SK-N-SH (cell line): ENCODE measurements around the gene COL26A1. TPM values are rescaled to one million over a fixed set of nuclear protein-coding genes. Genes with fewer than 3 reads are reported as not detected.

Source experiments
- CTCF ChIA-PET: fragments of 300-600, 350-600 bp; formaldehyde crosslinking; extraction: SDS; loops from one replicate; lab custom pipeline; 2021; lab: Yijun Ruan, JAX
- POLR2A ChIA-PET: fragments of 350-600 bp; sonication (Branson Sonifier 250); formaldehyde crosslinking; extraction: SDS; loops from one replicate; lab custom pipeline; 2020; ENCODE audit warnings: antibody characterized with exemption, inconsistent platforms; lab: Yijun Ruan, JAX
- DNase-seq: peaks from one replicate; pipeline ENCODE4 v3.0.0; 2012
- H2AFZ ChIP-seq: fragments of 200-600 bp; sonication (generic); 2 replicates; pipeline ENCODE4 v1.8.1; 2016; ENCODE audit warnings: antibody characterized with exemption, mild to moderate bottlenecking, low read depth
- H3F3A ChIP-seq: fragments of 200-600 bp; sonication (generic); replicated peaks from 2 replicates; pipeline ENCODE3; 2016; ENCODE audit warnings: antibody characterized with exemption, mild to moderate bottlenecking; ENCODE audit not compliant: insufficient read depth
- H3K27ac ChIP-seq, 2 experiments: fragments of 200-500 bp in 1 of 2; fragments of 200-600 bp in 1 of 2; sonication (Bioruptor generic) in 1 of 2; sonication (generic), shearing (Covaris generic) in 1 of 2; 2 replicates each; pipeline versions ENCODE4 v1.5.1 to v1.6.1; 2014 to 2016; ENCODE audit warnings: low read depth in 2 of 2, inconsistent platforms in 1 of 2, low read length in 1 of 2, mild to moderate bottlenecking in 1 of 2, mixed read lengths in 1 of 2
- H3K27me3 ChIP-seq: fragments of 200-600 bp; sonication (generic), shearing (Covaris generic); 2 replicates; pipeline ENCODE4 v1.6.1; 2016; ENCODE audit warnings: mixed run types; ENCODE audit not compliant: insufficient read depth
- H3K36me3 ChIP-seq, 2 experiments: fragments of 200-500 bp in 1 of 2; fragments of 200-600 bp in 1 of 2; sonication (Bioruptor generic) in 1 of 2; sonication (generic) in 1 of 2; replicated peaks in 1 of 2; 2 replicates each; pipeline versions ENCODE3 to v1.5.1; 2014 to 2016; ENCODE audit warnings: low read length in 1 of 2, mild to moderate bottlenecking in 1 of 2; ENCODE audit not compliant: insufficient read depth in 2 of 2, control insufficient read depth in 1 of 2
- H3K4me1 ChIP-seq, 2 experiments: fragments of 200-500 bp in 1 of 2; fragments of 200-600 bp in 1 of 2; sonication (Bioruptor generic) in 1 of 2; sonication (generic), shearing (Covaris generic) in 1 of 2; 2 replicates each; pipeline versions ENCODE4 v1.5.1 to v1.6.1; 2014 to 2016; ENCODE audit warnings: low read depth in 1 of 2, low read length in 1 of 2, mixed run types in 1 of 2; ENCODE audit not compliant: insufficient read depth in 2 of 2, control insufficient read depth in 1 of 2
- H3K4me2 ChIP-seq: fragments of 200-600 bp; sonication (generic), shearing (Covaris generic); 2 replicates; pipeline ENCODE4 v1.6.1; 2017; ENCODE audit warnings: mixed run types
- H3K4me3 ChIP-seq, 2 experiments: fragments of 200-500 bp in 1 of 2; fragments of 200-600 bp in 1 of 2; sonication (Bioruptor generic) in 1 of 2; sonication (generic), shearing (Covaris generic) in 1 of 2; 2 replicates each; pipeline versions ENCODE4 v1.5.1 to v1.8.1; 2014 to 2016; ENCODE audit warnings: low read depth in 2 of 2, inconsistent platforms in 1 of 2, low read length in 1 of 2, mild to moderate bottlenecking in 1 of 2, mixed read lengths in 1 of 2, moderate library complexity in 1 of 2
- H3K79me2 ChIP-seq: fragments of 200-600 bp; sonication (generic); 2 replicates; pipeline ENCODE4 v1.8.1; 2017; ENCODE audit warnings: mild to moderate bottlenecking; ENCODE audit not compliant: insufficient read depth
- H3K9ac ChIP-seq: fragments of 200-600 bp; sonication (generic); 2 replicates; pipeline ENCODE4 v1.6.1; 2017; ENCODE audit warnings: mixed run types
- H3K9me2 ChIP-seq: fragments of 200-600 bp; sonication (generic); 2 replicates; pipeline ENCODE4 v1.6.1; 2017; ENCODE audit warnings: mixed run types
- H3K9me3 ChIP-seq: fragments of 200-600 bp; sonication (generic); 2 replicates; pipeline ENCODE4 v1.6.1; 2017; ENCODE audit warnings: mixed run types, mild to moderate bottlenecking, moderate library complexity
- H4K20me1 ChIP-seq: fragments of 200-600 bp; sonication (generic); 2 replicates; pipeline ENCODE4 v1.6.1; 2017; ENCODE audit warnings: mild to moderate bottlenecking, mixed run types; ENCODE audit not compliant: insufficient read depth
- GATA2 ChIP-seq: sonication (generic); formaldehyde crosslinking; IDR thresholded peaks from 2 replicates; pipeline ENCODE4 v1.5.0; 2020; ENCODE audit warnings: mild to moderate bottlenecking, missing genetic modification reagents
- RCOR1 ChIP-seq: fragments of 150-350 bp; IDR thresholded peaks from 2 replicates; pipeline ENCODE4 v1.6.1; 2017; ENCODE audit warnings: antibody characterized with exemption, low read length
- RXRA ChIP-seq: IDR thresholded peaks from 2 replicates; pipeline ENCODE4 v1.4.0; 2012; ENCODE audit warnings: low read depth, mild to moderate bottlenecking, borderline replicate concordance
- ZBTB33 ChIP-seq: IDR thresholded peaks from 2 replicates; pipeline ENCODE4 v1.4.0; 2012; ENCODE audit warnings: low read depth, borderline replicate concordance
- WGBS: methylation state at CpG from one replicate; pipeline ENCODE4 v1.1.6; 2017; ENCODE audit warnings: low lambda C conversion rate; 5-methylcytosine and 5-hydroxymethylcytosine counted together
- polyA plus RNA-seq, 3 experiments: library from polyadenylated mRNA; depleted of rRNA; stranded (reverse); fragments of >200 nt; gene quantifications; 2 replicates each; pipeline ENCODE4 v1.2.3, GENCODE V29; 2012

The COL26A1 gene
- polyA plus RNA-seq, 1 of the 3 experiments (the other 2 are of a cell fraction) = 0.05 TPM

DNA sequence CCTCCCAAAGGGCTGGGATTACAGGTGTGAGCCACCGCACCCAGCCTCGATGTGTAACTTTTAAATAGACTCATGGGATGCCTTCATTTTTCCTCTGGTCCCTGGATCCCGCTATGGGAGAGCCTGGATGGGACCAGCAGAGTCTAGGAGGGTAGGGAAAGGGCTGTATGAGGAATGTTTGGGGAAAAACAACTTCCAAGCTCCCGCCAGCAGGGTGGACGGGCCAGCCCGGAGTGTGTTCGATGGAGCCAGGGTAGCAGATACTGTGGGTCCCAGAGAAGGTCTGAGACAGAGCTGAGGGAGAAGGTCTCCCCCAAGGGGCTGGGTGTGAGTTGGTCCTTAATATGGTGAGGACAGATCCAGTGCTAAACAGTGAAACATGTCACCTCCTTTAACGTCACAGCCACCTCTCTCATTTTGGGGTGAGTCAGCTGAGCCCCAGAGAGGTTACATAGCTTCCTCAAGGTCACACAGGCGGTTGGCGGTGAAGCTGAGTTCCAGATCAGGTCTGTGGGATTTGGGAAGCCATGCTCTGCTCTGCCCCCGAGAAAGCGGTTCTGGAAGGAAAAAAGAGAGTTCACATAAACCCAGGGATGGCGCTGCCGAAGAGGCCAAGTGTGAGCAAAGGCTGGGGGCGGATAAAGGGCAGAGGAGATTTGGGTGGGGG, 200.0 kb downstream of the COL26A1 start:
- Histone ChIP-seq H3K4me2 (no peak overlapping the region), H3K27me3 (0 out of 2 replicates have a peak, but pooled peaks cover 5% of the 10 kb centered on the region), H3K27ac (no peak overlapping the region), H3K79me2 (no peaks in the 10 kb centered on the region), H4K20me1 (no peaks in the 10 kb centered on the region), H2AFZ (no peak overlapping the region), H3F3A (no peaks in the 10 kb centered on the region), H3K4me3 (no peak overlapping the region), H3K9me3 (no peaks in the 10 kb centered on the region), H3K36me3 (no peaks in the 10 kb centered on the region), H3K4me1 (no peaks in the 10 kb centered on the region; a peak in 1 of 4 replicates), H3K9me2 (no peaks in the 10 kb centered on the region), H3K9ac (no peak overlapping the region)
- TF ChIP-seq ZBTB33 = no peak
- TF ChIP-seq RCOR1 = no peak
- ChIA-PET CTCF (interaction anchor here (0.8 to 2.5 kb wide), 7 partner anchors 20 to 674 kb away, joined by 3 to 18 read pairs (median 3); no protein-coding TSS in a partner anchor), POLR2A (no interaction called here)
- whole genome bisulfite sequencing = 75% methylated on average over 15 of the region's 15 CpGs
- DNase-seq = no peak

DNA sequence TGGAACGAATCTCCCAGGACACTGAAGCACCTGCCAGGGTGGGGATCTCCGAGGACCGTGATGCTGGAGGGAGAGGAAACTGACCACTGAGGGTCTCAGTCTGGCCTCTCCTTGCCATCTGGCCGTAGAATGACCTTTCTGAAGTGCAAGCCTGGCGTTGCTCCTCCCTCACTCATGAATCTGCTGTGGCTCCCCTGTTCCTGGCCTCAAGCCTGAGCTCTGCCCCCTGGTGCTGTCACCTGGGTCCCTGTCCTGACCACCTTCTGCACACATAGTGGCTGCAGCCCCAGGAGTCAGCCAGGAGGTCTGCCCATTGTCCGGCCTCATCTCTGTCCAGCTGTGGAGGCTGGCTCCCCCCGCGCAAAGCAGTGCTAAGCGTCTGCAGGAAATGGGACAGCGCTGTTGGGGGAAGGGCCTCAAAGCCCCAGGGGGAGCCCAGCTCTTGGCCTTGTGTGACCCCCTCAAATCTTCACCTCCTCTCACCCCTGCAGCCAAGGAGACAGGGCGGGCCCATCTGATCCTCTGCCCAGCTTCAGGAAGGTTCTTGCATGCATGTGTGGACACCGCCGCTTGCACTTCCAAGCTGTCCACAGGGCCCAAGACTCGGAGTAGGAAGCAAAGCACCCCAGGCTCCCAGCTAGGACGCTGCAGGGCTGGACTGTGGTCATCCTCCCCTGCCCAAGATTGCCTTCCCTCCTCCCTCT, 200.7 kb downstream of the COL26A1 start:
- TF ChIP-seq GATA2 (CRISPR knock-in tag) = no peak
- TF ChIP-seq RXRA = no peak
- 0 out of 2 replicates have a peak, but pooled peaks cover 5% of the 10 kb centered on the region for H3K27me3 ChIP-seq

More for the DNA sequence above, 200.7 kb downstream of the COL26A1 start:
- H3K9me3 ChIP-seq = no peaks in the 10 kb centered on the region
- WGBS = 77% methylated on average over 15 of the region's 15 CpGs
- H3K4me3 ChIP-seq = no peak overlapping the region
- no peak overlapping the region for H3K4me2 ChIP-seq
- DNase-seq = no peak
- no peaks in the 10 kb centered on the region for H3K9me2 ChIP-seq
- H3K9ac ChIP-seq = no peak overlapping the region
- H3K27ac ChIP-seq = no peak overlapping the region
- H3K36me3 ChIP-seq = no peaks in the 10 kb centered on the region
- H3K79me2 ChIP-seq = no peaks in the 10 kb centered on the region
- H3F3A ChIP-seq = no peaks in the 10 kb centered on the region
- CTCF ChIA-PET = interaction anchor here (0.8 to 2.5 kb wide), 6 partner anchors 20 to 674 kb away, joined by 3 to 18 read pairs (median 3); no protein-coding TSS in a partner anchor
- no peaks in the 10 kb centered on the region for H4K20me1 ChIP-seq
- POLR2A ChIA-PET = no interaction called here
- no peaks in the 10 kb centered on the region; a peak in 1 of 4 replicates for H3K4me1 ChIP-seq
- H2AFZ ChIP-seq = no peak overlapping the region
